Tibial artery (tissue), 4 donors: ENCODE data around the gene RPL13.

ENCODE experiments used
- DNase-seq, 2 donors: peaks; one replicate each; pipeline ENCODE4 v3.0.0-alpha.2; 2019
- H3K27ac ChIP-seq, 2 donors: fragments of 200-600 bp; sonication (generic) in 1 of 2; 1 replicate in 1 of 2; 2 replicates in 1 of 2; pipeline ENCODE4 v1.5.1; 2018 to 2019; ENCODE audit warnings: mild to moderate bottlenecking in 1 of 2
- H3K27me3 ChIP-seq, 2 donors: fragments of 200-600 bp; sonication (generic) in 1 of 2; one replicate each; pipeline versions ENCODE4 v1.5.1 to v1.6.0; 2016 to 2019
- H3K36me3 ChIP-seq, 3 donors: fragments of 200-600 bp; sonication (generic) in 2 of 3; one replicate each; pipeline ENCODE4 v1.5.1; 2016 to 2019; ENCODE audit warnings: mild to moderate bottlenecking in 2 of 3
- H3K4me1 ChIP-seq, 4 donors: fragments of 200-600 bp; sonication (generic) in 2 of 4; 1 replicate in 3 of 4; 2 replicates in 1 of 4; pipeline ENCODE4 v1.5.1; 2016 to 2019
- H3K4me3 ChIP-seq, 2 donors: fragments of 200-600 bp; sonication (generic) in 1 of 2; 1 replicate in 1 of 2; 2 replicates in 1 of 2; pipeline ENCODE4 v1.5.1; 2018 to 2019; ENCODE audit warnings: mild to moderate bottlenecking in 2 of 2
- H3K9me3 ChIP-seq, 3 donors: fragments of 200-600 bp; sonication (generic) in 1 of 3; one replicate each; pipeline ENCODE4 v1.5.1; 2016 to 2019
- CTCF ChIP-seq, 2 experiments: fragments of 200-600 bp in 1 of 2; fragments of 450-650 bp in 1 of 2; IDR thresholded peaks; one replicate each; pipeline ENCODE4 v1.5.1; 2017 to 2019; ENCODE audit warnings: antibody characterized with exemption in 2 of 2, mild to moderate bottlenecking in 1 of 2, moderate library complexity in 1 of 2
- intact Hi-C: fragments of 100-400 bp; cut with DNase I; formaldehyde crosslinking; loops from one replicate; pipeline ENCODE4 v1.15.0; 2023; ENCODE audit warnings: low total_unique reads

Gene RPL13

DNA sequence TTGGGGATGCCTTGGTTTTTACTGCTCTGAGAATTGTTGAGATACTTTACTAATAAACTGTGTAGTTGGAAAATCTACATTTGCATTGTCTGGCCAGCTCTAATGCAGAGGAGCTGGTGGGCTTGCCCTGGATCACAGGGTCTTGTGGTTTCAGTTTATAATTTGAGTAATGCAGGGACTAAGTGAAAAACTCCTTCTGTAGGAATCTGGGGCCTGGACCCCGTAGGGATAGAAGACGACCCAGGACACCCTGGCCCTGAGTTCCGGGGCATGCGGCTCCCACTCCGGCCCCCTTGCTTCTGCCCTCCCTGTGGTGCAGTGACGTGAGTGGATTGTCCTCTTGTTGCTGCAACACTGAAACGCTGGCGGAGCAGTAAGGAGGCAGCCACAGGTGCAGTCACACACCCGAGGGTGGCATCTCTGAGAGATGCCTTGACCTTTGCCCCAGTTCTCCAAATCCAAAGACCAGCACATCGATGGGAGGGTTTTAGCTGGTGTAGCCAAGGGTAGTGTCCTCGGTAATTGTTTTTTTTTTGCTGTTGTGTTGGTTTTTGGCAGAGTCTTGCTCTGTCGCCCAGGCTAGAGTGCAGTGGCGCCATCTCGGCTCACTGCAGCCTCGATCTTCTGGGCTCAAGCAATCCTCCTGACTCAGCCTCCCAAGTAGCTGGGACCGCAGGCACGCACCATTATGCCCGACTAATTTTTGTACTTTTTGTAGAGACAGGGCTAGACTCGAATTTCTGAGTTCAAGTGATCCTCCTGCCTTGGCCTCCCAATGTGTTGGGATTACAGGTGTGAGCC is 2.6 kb upstream of the RPL13 start:
- no peaks in the 10 kb centered on the region for H3K9me3 ChIP-seq
- H3K27ac ChIP-seq, result no peak overlapping the region
- peaks cover 30 to 69% (median 50%) of the 10 kb centered on the region in 3 donors for H3K36me3 ChIP-seq
- no peaks in the 10 kb centered on the region for H3K27me3 ChIP-seq
- intact Hi-C loops, result loop anchor here (5.0 kb wide), 1 partner anchor 71 kb away; no protein-coding TSS in a partner anchor
- DNase-seq, result no peak
- no peak overlapping the region for H3K4me3 ChIP-seq
- H3K4me1 ChIP-seq, result peaks cover 0 to 25% (median 17%) of the 10 kb centered on the region in 4 donors
- TF ChIP-seq CTCF (IDR thresholded peaks at IDR 0.05), result peak in 1 of 2 experiments; percentile 3

DNA sequence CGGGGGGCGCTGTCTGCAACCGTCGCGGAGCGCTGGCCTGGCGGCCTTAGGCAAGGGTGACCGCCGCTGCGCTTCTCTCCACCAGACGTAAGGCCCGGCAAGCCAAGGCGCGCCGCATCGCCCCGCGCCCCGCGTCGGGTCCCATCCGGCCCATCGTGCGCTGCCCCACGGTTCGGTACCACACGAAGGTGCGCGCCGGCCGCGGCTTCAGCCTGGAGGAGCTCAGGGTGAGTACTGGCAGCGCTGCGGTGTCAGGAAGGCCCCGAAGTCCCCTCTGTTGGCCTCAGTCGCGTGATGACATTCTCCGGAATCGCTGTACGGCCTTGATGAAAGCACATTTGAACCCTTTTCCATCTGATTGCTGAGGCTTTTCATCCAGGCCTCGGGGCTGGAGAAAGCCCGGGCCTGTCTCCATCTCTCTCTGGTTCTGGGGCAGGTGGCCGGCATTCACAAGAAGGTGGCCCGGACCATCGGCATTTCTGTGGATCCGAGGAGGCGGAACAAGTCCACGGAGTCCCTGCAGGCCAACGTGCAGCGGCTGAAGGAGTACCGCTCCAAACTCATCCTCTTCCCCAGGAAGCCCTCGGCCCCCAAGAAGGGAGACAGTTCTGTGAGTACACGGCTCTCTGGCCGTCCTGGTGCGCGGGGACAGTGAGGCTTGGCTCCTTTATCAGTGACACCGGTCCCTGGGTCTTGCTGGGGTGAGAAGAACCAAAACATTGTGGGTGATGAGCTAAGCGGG is 831 bp downstream of the RPL13 start:
- Histone ChIP-seq H3K27ac (peak overlapping the region; percentile 85 to 97), H3K4me1 (peaks cover 0 to 51% (median 33%) of the 10 kb centered on the region in 4 donors), H3K4me3 (peak overlapping the region; percentile 76 to 87), H3K36me3 (peaks cover 33 to 56% (median 40%) of the 10 kb centered on the region in 3 donors), H3K9me3 (no peaks in the 10 kb centered on the region), H3K27me3 (no peaks in the 10 kb centered on the region)
- intact Hi-C loops, result no loop called here
- DNase-seq, result no peak
- TF ChIP-seq CTCF (IDR thresholded peaks at IDR 0.05), result no peak

DNA sequence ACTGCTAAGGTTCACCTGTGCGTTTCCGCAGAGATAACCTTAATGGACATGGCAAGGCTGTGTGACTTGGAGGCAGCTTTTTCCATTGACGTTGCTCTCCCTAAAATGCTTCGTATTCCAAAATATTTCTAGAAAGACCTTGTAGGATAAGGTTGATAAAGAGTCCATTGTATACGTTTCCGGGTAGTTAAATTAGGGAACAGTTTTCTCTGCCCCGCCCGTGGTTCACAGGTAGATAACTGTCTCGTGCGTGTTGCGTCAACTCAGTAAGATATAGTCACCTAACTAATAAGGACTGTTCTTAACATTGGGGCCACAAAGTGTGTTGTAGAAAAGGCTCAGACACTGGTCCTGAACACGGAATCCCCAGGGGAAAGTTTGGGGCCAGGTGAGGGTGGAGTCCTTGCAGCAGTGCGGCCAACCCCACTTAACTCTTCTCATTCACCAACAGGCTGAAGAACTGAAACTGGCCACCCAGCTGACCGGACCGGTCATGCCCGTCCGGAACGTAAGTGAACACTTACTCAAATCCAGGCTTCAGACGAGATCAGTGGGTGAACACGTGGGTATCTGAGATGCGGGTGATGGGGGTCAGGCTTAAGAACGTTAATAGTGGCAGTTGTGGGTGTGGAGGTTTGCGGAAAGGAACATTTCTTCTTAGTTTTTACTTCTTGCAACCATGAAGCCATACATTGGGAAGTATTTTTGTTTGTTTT is 1.6 kb downstream of the RPL13 start:
- DNase-seq, result no peak
- H3K36me3 ChIP-seq, result peaks cover 33 to 48% (median 39%) of the 10 kb centered on the region in 3 donors
- no peaks in the 10 kb centered on the region for H3K9me3 ChIP-seq
- no peaks in the 10 kb centered on the region for H3K27me3 ChIP-seq
- H3K4me3 ChIP-seq, result peak overlapping the region; percentile 76 to 87
- H3K4me1 ChIP-seq, result peaks cover 0 to 53% (median 33%) of the 10 kb centered on the region in 4 donors
- intact Hi-C loops, result no loop called here
- peak overlapping the region in 1 of 2 donors; percentile 97 for H3K27ac ChIP-seq
- TF ChIP-seq CTCF (IDR thresholded peaks at IDR 0.05), result no peak

DNA sequence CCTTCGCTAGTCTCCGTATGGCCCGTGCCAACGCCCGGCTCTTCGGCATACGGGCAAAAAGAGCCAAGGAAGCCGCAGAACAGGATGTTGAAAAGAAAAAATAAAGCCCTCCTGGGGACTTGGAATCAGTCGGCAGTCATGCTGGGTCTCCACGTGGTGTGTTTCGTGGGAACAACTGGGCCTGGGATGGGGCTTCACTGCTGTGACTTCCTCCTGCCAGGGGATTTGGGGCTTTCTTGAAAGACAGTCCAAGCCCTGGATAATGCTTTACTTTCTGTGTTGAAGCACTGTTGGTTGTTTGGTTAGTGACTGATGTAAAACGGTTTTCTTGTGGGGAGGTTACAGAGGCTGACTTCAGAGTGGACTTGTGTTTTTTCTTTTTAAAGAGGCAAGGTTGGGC is 2.5 kb downstream of the RPL13 start:
- peaks cover 0 to 53% (median 33%) of the 10 kb centered on the region in 4 donors for H3K4me1 ChIP-seq
- no peak for DNase-seq
- TF ChIP-seq CTCF (IDR thresholded peaks at IDR 0.05), result no peak
- intact Hi-C loops, result no loop called here
- no peak overlapping the region for H3K4me3 ChIP-seq
- peaks cover 33 to 40% (median 39%) of the 10 kb centered on the region in 3 donors for H3K36me3 ChIP-seq
- no peak overlapping the region for H3K27ac ChIP-seq
- H3K9me3 ChIP-seq, result no peaks in the 10 kb centered on the region
- H3K27me3 ChIP-seq, result no peaks in the 10 kb centered on the region

GRCh38 chr16:89563639-89564392 is 3.3 kb downstream of the RPL13 start:
- no peak overlapping the region for H3K4me3 ChIP-seq
- no peak for TF ChIP-seq CTCF (IDR thresholded peaks at IDR 0.05)
- H3K27me3 ChIP-seq, result no peaks in the 10 kb centered on the region
- no peak overlapping the region for H3K27ac ChIP-seq
- H3K4me1 ChIP-seq, result peaks cover 0 to 53% (median 33%) of the 10 kb centered on the region in 4 donors
- DNase-seq, result no peak
- H3K36me3 ChIP-seq, result peaks cover 33 to 40% (median 39%) of the 10 kb centered on the region in 3 donors
- H3K9me3 ChIP-seq, result no peaks in the 10 kb centered on the region
- intact Hi-C loops, result no loop called here
